K562 (cell line): ENCODE measurements around the gene CCDC61. TPM values are rescaled to one million over a fixed set of nuclear protein-coding genes. Genes with fewer than 3 reads are reported as not detected.
A peak's percentile ranks its signal among the peaks of the same experiment; 100 is the strongest.

ENCODE experiments used
- CEBPG ChIP-seq, 3 experiments: fragments of 200-800 bp in 1 of 3; sonication (Bioruptor generic) in 1 of 3; sonication (generic) in 1 of 3; formaldehyde crosslinking in 1 of 3; IDR thresholded peaks in 2 of 3; conservative IDR thresholded peaks in 1 of 3; 2 replicates each; pipeline versions ENCODE4 v1.6.1 to v1.8.0; 2016 to 2022; ENCODE audit warnings: missing compliant biosample characterization in 2 of 3, missing genetic modification characterization in 2 of 3, mild to moderate bottlenecking in 1 of 3, missing genetic modification reagents in 1 of 3
- HDAC2 ChIP-seq: fragments of 450-650 bp; IDR thresholded peaks from 2 replicates; pipeline ENCODE4 v1.6.1; 2016; ENCODE audit warnings: mild to moderate bottlenecking
- KAT8 ChIP-seq: fragments of 450-650 bp; IDR thresholded peaks from 2 replicates; pipeline ENCODE4 v1.6.1; 2016; ENCODE audit warnings: low read depth, mild to moderate bottlenecking
- MTA1 ChIP-seq: fragments of 450-650 bp; IDR thresholded peaks from 2 replicates; pipeline ENCODE4 v1.6.1; 2017; ENCODE audit warnings: borderline replicate concordance
- MTF1 ChIP-seq: fragments of 250-450 bp; sonication (Bioruptor Pico); IDR thresholded peaks from 2 replicates; pipeline ENCODE4 v1.9.0; 2021; ENCODE audit warnings: moderate library complexity, mild to moderate bottlenecking, inconsistent platforms, borderline replicate concordance
- RBM14 ChIP-seq: fragments of 200-400 bp; formaldehyde crosslinking; IDR thresholded peaks from 2 replicates; pipeline ENCODE4 v1.6.1; 2018; ENCODE audit warnings: low read depth, mild to moderate bottlenecking, low read length, moderate library complexity, borderline replicate concordance; ENCODE audit not compliant: insufficient read depth
- SMARCA4 ChIP-seq: fragments of 450-650 bp; IDR thresholded peaks from 2 replicates; pipeline ENCODE4 v1.6.1; 2016
- ZBTB1 ChIP-seq: sonication (generic); formaldehyde crosslinking; IDR thresholded peaks from 2 replicates; pipeline ENCODE4 v1.8.1; 2023; ENCODE audit warnings: missing genetic modification reagents, low read depth, mild to moderate bottlenecking, borderline replicate concordance
- ZNF184 ChIP-seq: sonication (generic); formaldehyde crosslinking; IDR thresholded peaks from 2 replicates; pipeline ENCODE4 v1.5.0; 2020; ENCODE audit warnings: missing genetic modification reagents
- ZNF76 ChIP-seq: fragments of 250-450 bp; sonication (Bioruptor Pico); IDR thresholded peaks from 2 replicates; pipeline ENCODE4 v1.4.0; 2020; ENCODE audit warnings: mild to moderate bottlenecking, moderate library complexity, borderline replicate concordance
- polyA plus RNA-seq, 8 experiments: library from polyadenylated mRNA; depleted of rRNA in 4 of 8; stranded (reverse) in 5 of 8; unstranded in 3 of 8; fragments of >200 nt; fragmentation: Nextera tagmentation in 2 of 8; fragmentation: Illumina TruSeq in 1 of 8; extraction: Ambion mirVana in 2 of 8; extraction: Trizol in 1 of 8; gene quantifications; 2 replicates each; pipeline versions ENCODE4 v1.2.1 to v1.2.3, GENCODE V29; 2011 to 2014; ENCODE audit warnings: inconsistent platforms in 1 of 8, missing spikeins in 1 of 8
- total RNA-seq, 7 experiments: library from RNA; depleted of rRNA in 6 of 7; stranded (reverse); fragments of >200 nt in 6 of 7; fragmentation: Illumina TruSeq in 2 of 7; extraction: Trizol in 2 of 7; gene quantifications; 2 replicates each; pipeline versions ENCODE4 v1.2.1 to v1.2.3, GENCODE V29; 2011 to 2021; ENCODE audit warnings: low replicate concordance in 1 of 7
- TF ChIP-seq, protein P1 (sequence below): fragments of 450-650 bp; IDR thresholded peaks from 2 replicates; pipeline ENCODE4 v1.6.1; 2016; ENCODE audit warnings: borderline replicate concordance
- TF ChIP-seq, protein P2 (sequence below): fragments of 450-650 bp; conservative IDR thresholded peaks from 2 replicates; pipeline ENCODE4 v1.6.1; 2016; ENCODE audit warnings: missing genetic modification characterization, low read depth, mild to moderate bottlenecking, control low read depth, missing compliant biosample characterization
- TF ChIP-seq, protein P3 (sequence below): fragments of 250-450 bp; sonication (Bioruptor Pico); IDR thresholded peaks from 2 replicates; pipeline ENCODE4 v1.5.0; 2021; ENCODE audit warnings: mild to moderate bottlenecking, moderate library complexity
- TF ChIP-seq, protein P4 (sequence below): fragments of 250-450 bp; sonication (Bioruptor Pico); IDR thresholded peaks from 2 replicates; pipeline ENCODE4 v1.4.0; 2020; ENCODE audit warnings: mild to moderate bottlenecking, moderate library complexity
- TF ChIP-seq, protein P5 (sequence below): fragments of 450-650 bp; formaldehyde crosslinking; conservative IDR thresholded peaks from 2 replicates; pipeline ENCODE4 v1.4.0; 2022; ENCODE audit warnings: mild to moderate bottlenecking, missing genetic modification characterization

The CCDC61 gene
- total and polyA plus RNA-seq, 9 of the 15 experiments (the other 6 are each of a cell fraction or from before 2014, with no cell fraction given), result 0.07 to 27.0 (median 10.3) TPM

DNA sequence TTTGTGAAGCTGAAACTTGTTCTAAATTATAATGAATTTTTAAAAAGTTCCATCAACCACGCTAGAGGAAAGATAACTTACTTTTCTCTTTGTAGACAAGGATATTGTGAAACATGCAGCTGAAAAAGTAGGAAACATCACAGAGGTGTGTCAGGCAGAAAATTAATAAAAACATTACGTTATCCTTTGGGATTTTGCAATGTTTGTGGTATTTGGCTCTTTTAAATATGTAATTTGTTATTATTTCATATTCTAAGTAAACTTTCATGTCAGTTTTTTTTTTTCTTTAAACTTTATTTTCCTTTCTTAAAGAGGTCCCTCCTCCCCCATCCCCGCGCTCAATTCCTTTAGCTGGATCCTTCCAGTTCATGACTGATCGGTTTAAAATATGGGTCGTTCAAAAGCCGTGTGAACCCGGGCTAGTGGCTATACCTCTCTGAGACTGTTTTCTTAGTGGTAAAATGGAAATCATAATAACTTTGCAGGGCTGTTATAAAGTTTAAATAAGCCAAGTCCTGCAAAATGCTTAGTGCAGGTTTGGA lies 740 bp upstream of the CCDC61 start (continued):
- TF ChIP-seq MTF1 (no peak), ZBTB1 (CRISPR knock-in tag) (no peak), HDAC2 (peak; percentile 62; the same call in 1 of the 2 replicates), KAT8 (no peak), SMARCA4 (no peak), RBM14 (no peak), ZNF76 (CRISPR knock-in tag) (no peak), ZNF184 (no peak), MTA1 (no peak), CEBPG (CRISPR knock-in tag; IDR thresholded peaks at IDR 0.05) (no peak), CEBPG (tag; conservative IDR thresholded peaks at IDR 0.05 in 1 of 2, IDR thresholded peaks at IDR 0.05 in 1 of 2) (peak in 1 of 2 experiments; percentile 27; a peak in 1 of 4 replicates)
- TF ChIP-seq, protein P1, sequence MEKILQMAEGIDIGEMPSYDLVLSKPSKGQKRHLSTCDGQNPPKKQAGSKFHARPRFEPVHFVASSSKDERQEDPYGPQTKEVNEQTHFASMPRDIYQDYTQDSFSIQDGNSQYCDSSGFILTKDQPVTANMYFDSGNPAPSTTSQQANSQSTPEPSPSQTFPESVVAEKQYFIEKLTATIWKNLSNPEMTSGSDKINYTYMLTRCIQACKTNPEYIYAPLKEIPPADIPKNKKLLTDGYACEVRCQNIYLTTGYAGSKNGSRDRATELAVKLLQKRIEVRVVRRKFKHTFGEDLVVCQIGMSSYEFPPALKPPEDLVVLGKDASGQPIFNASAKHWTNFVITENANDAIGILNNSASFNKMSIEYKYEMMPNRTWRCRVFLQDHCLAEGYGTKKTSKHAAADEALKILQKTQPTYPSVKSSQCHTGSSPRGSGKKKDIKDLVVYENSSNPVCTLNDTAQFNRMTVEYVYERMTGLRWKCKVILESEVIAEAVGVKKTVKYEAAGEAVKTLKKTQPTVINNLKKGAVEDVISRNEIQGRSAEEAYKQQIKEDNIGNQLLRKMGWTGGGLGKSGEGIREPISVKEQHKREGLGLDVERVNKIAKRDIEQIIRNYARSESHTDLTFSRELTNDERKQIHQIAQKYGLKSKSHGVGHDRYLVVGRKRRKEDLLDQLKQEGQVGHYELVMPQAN, result peak; percentile 71; the same call in 1 of the 2 replicates
- TF ChIP-seq, protein P2, sequence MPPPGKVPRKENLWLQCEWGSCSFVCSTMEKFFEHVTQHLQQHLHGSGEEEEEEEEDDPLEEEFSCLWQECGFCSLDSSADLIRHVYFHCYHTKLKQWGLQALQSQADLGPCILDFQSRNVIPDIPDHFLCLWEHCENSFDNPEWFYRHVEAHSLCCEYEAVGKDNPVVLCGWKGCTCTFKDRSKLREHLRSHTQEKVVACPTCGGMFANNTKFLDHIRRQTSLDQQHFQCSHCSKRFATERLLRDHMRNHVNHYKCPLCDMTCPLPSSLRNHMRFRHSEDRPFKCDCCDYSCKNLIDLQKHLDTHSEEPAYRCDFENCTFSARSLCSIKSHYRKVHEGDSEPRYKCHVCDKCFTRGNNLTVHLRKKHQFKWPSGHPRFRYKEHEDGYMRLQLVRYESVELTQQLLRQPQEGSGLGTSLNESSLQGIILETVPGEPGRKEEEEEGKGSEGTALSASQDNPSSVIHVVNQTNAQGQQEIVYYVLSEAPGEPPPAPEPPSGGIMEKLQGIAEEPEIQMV (tag), result 0 out of 2 replicates have a peak, but pooled peaks have one; percentile 30
- TF ChIP-seq, protein P3, sequence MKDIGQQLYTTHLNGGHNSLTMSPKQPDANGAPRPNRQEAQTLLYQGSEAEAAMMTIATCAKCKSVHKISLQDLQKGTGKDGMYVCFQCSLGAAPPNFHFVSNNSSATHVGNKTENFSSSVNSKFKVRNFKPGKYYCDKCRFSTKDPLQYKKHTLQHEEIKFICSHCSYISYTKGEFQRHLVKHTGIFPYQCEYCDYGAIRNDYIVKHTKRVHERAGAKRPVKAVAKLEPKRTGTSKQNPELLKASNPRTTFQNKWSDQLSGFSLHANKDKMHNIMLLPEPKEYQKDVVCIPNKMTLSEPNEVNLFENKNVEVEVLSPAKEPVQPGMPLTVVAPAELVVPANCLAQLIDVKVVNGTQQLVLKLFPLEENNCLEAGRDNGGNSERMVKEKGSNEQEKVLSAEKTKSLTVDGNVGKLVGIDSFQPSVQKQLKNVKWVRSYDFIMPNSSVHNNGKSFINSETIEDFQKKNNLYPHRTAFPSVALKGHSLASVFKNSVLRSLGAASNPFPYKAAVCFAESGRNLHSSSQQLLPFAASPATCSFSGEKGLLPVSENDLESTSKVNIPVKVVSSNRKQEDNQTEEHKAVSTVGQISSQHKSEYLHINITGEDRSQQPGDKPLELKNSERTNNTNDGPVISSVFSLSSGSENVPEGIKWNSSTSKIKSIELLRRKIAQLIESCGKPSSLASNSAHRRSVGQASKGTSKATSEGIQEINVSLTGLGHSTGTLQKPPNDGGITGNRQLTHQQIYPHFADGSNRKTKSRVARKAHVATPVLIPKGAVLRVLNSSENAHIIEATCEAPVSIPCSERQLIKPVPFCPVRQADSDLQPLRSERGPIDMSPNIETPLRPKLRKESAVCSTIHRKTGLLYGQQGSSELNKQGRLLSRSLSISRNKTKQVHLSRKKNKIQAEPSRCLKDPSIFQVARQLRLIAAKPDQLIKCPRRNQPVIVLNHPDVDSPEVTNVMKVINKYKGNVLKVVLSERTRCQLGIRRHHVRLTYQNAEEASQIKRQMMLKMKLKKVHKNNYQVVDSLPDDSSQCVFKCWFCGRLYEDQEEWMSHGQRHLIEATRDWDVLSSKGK, result no peak
- TF ChIP-seq, protein P4, sequence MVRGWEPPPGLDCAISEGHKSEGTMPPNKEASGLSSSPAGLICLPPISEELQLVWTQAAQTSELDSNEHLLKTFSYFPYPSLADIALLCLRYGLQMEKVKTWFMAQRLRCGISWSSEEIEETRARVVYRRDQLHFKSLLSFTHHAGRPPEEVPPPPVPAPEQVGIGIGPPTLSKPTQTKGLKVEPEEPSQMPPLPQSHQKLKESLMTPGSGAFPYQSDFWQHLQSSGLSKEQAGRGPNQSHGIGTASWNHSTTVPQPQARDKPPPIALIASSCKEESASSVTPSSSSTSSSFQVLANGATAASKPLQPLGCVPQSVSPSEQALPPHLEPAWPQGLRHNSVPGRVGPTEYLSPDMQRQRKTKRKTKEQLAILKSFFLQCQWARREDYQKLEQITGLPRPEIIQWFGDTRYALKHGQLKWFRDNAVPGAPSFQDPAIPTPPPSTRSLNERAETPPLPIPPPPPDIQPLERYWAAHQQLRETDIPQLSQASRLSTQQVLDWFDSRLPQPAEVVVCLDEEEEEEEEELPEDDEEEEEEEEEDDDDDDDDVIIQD (CRISPR knock-in tag), result no peak
- TF ChIP-seq, protein P5, sequence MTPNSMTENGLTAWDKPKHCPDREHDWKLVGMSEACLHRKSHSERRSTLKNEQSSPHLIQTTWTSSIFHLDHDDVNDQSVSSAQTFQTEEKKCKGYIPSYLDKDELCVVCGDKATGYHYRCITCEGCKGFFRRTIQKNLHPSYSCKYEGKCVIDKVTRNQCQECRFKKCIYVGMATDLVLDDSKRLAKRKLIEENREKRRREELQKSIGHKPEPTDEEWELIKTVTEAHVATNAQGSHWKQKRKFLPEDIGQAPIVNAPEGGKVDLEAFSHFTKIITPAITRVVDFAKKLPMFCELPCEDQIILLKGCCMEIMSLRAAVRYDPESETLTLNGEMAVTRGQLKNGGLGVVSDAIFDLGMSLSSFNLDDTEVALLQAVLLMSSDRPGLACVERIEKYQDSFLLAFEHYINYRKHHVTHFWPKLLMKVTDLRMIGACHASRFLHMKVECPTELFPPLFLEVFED (CRISPR knock-in tag), result no peak
